Measurements from ENCODE around the gene ATL1. TPM values are rescaled to one million over a fixed set of nuclear protein-coding genes. Genes with fewer than 3 reads are reported as not detected.

Gene ATL1
- total and polyA plus RNA-seq, 2 experiments from 2014 or later = 3.5 to 7.0 TPM

- TF ChIP-seq ZNF462 (CRISPR knock-in tag; IDR thresholded peaks at IDR 0.05) (no peak), CREB1 (CRISPR knock-in tag; IDR thresholded peaks at IDR 0.05; ENCODE audit: low read depth) (no peak)
These were observed 75.2 kb downstream of the ATL1 start (continued) for GRCh38 chr14:50635141-50635540.

DNA sequence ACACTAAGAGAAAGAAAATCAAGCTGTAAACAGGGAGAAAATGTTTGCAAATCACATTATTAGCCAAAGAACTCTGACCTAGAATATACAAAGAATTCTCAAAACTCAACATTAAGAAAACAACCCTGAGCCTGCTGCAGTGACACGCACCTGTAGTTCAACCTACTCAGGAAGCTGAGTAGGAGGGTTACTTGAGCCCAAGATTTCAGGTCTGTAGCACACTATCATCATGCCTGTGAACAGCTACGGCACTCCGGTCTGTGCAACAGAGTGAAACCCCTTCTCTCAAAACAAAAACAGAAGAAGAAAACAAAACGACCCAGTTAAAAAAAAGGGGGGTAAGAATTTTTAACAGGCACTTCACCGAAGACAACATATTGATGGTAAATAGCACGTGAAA is 87.3 kb downstream of the ATL1 start:
- Histone ChIP-seq H3K4me1 (ENCODE audit: insufficient read depth) (peaks cover 5% of the 10 kb centered on the region), H3K27me3 (ENCODE audit: insufficient read depth) (no peaks in the 10 kb centered on the region), H3F3A (replicated peaks; ENCODE audit: low read depth) (no peaks in the 10 kb centered on the region), H3K36me3 (ENCODE audit: insufficient read depth) (no peaks in the 10 kb centered on the region), H4K20me1 (replicated peaks; ENCODE audit: insufficient read depth) (peaks cover 19% of the 10 kb centered on the region), H2AFZ (no peak overlapping the region), H3K4me3 (no peak overlapping the region), H3K4me2 (no peak overlapping the region), H3K79me2 (replicated peaks; ENCODE audit: insufficient read depth) (peaks cover 100% of the 10 kb centered on the region), H3K27ac (ENCODE audit: low read depth) (peak overlapping the region; percentile 47; the same call in 1 of the 2 replicates), H3K9me2 (ENCODE audit: insufficient read depth) (no peaks in the 10 kb centered on the region)
- TF ChIP-seq, protein P1, sequence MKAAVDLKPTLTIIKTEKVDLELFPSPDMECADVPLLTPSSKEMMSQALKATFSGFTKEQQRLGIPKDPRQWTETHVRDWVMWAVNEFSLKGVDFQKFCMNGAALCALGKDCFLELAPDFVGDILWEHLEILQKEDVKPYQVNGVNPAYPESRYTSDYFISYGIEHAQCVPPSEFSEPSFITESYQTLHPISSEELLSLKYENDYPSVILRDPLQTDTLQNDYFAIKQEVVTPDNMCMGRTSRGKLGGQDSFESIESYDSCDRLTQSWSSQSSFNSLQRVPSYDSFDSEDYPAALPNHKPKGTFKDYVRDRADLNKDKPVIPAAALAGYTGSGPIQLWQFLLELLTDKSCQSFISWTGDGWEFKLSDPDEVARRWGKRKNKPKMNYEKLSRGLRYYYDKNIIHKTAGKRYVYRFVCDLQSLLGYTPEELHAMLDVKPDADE (IDR thresholded peaks at IDR 0.05) = no peak
- no peak for TF ChIP-seq ZNF331 (CRISPR knock-in tag; IDR thresholded peaks at IDR 0.05; ENCODE audit: low read depth)
- Mint-ChIP-seq H3K27ac (peak overlapping the region; percentile 61), H3K27me3 (ENCODE audit: insufficient read depth, low read depth, poor library complexity) (no peaks in the 10 kb centered on the region), H3K9me3 (no peaks in the 10 kb centered on the region), H3K4me1 (peaks cover 14% of the 10 kb centered on the region; the same call in 2 of the 3 replicates), H3K36me3 (ENCODE audit: low read depth) (peaks cover 21% of the 10 kb centered on the region; the same call in 2 of the 3 replicates), H3K4me3 (no peak overlapping the region)
- DNase-seq (ENCODE audit: low spot score) = no peak
- ATAC-seq = 0 out of 3 replicates have a peak, but pooled peaks have one; percentile 28

All from GM23338 (cell line).